ENCODE results near the gene CDK18. TPM values are rescaled to one million over a fixed set of nuclear protein-coding genes. Genes with fewer than 3 reads are reported as not detected.

The CDK18 gene
- total and polyA plus RNA-seq, 9 of the 15 experiments (the other 6 are each of a cell fraction or from before 2014, with no cell fraction given) = 0.05 to 0.69 (median 0.17) TPM; not detected in 2

- TF ChIP-seq CREB3 (tag; conservative IDR thresholded peaks at IDR 0.05; ENCODE audit: low read depth) (0 out of 2 replicates have a peak, but pooled peaks have one; percentile 39), PTTG1 (tag; IDR thresholded peaks at IDR 0.05; ENCODE audit: low read depth) (peak; percentile 49; the same call in 1 of the 2 replicates), RCOR1 (IDR thresholded peaks at IDR 0.05; ENCODE audit: borderline replicate concordance in 1 of 2, low read depth in 2 of 2, low read length in 2 of 2) (peak in 1 of 2 experiments; percentile 70; a peak in 1 of 4 replicates), ZFP91 (CRISPR knock-in tag; IDR thresholded peaks at IDR 0.05) (0 out of 2 replicates have a peak, but pooled peaks have one; percentile 19), ZNF644 (tag; IDR thresholded peaks at IDR 0.05; ENCODE audit: low read depth) (peak; percentile 85), ZBTB5 (IDR thresholded peaks at IDR 0.05) (no peak), REST (IDR thresholded peaks at IDR 0.05; ENCODE audit: borderline replicate concordance) (peak; percentile 99), REST (CRISPR knock-in tag; IDR thresholded peaks at IDR 0.05; ENCODE audit: low read depth) (peak; percentile 97), SAFB2 (IDR thresholded peaks at IDR 0.05; ENCODE audit: borderline replicate concordance, low read depth, low read length, severe bottlenecking) (no peak), CREM (IDR thresholded peaks at IDR 0.05; ENCODE audit: low read depth) (0 out of 2 replicates have a peak, but pooled peaks have one; percentile 12)
Measured at GRCh38 chr1:205458777-205459566, 45.5 kb upstream of the CDK18 start (continued).
